Globus pallidus (tissue), 1 donor: ENCODE results near the gene RPTOR.

Source experiments
- DNase-seq: peaks from one replicate; pipeline ENCODE4 v3.0.0-alpha.2; 2015; ENCODE audit warnings: low spot score

Gene RPTOR

DNA sequence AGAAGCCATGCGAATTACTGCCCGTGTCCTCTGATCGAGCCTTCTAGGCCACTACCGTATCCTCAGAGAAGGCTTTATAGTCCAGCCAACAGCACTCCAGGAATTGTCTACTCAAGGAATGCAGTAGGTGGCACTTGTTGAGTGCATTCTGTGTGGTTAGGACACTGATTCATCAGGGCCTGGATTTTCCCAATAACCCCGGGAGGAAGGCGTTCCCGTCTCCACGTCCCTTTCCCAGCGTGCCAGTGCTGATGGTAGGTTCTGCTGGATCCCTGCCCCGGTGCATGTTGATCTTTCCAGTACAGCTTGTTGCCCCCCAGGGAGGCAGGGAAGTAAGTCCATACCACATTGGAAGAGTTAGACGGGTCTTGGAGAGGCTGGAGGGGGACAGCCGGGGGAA lies 122.2 kb downstream of the RPTOR start:
- no peak for DNase-seq

- no peak for DNase-seq
Observed at GRCh38 chr17:80667462-80668277, 123.0 kb downstream of the RPTOR start.

- no peak for DNase-seq
Observed at GRCh38 chr17:80668375-80669148, 123.9 kb downstream of the RPTOR start.

DNA sequence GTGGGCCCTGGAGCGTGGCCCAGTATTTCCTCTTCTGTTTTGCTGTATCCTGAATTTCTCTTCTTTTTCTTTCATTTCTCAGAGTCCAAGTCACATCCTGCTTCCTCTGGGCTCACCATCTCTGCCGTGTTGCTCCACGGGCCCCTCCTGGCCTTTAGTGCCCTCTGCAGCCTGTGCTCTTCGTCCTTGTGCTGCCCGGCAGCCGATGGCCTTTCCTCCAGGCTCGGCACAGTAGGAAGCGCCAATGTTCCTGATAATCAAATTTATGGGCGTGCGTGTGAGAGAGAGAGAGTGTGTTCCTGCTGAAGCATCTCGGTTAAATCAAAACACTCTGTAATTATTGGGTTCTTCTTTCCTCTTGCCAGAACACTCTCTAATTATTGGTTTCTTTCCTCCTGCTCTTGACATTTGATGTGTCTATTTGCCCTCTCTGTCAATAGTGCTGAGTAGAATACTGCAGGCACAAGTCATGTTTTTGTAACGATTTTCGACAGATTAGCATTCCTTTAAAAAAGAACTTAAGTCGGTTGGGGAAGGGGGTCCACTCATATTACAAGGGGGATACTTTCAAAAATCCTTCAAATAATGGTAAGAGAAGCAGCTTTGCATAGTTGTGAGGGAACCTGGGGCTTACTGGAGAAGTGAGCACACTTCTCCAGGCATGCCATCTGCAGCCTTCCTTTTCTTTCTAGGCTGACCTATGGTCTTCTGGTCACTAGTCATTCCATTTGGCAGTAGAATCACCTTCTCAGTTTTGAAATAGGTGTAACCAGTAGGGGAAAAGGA lies 126.6 kb downstream of the RPTOR start:
- DNase-seq: no peak

- no peak for DNase-seq
Observed at GRCh38 chr17:80671825-80672110, 127.1 kb downstream of the RPTOR start.

- DNase-seq: no peak
Observed at GRCh38 chr17:80673152-80673920, 128.7 kb downstream of the RPTOR start.

GRCh38 chr17:80675438-80676095 lies 130.9 kb downstream of the RPTOR start:
- DNase-seq: no peak

- no peak for DNase-seq
Observed at GRCh38 chr17:80676096-80676466, 131.4 kb downstream of the RPTOR start.

GRCh38 chr17:80676564-80676963 lies 131.9 kb downstream of the RPTOR start:
- DNase-seq: no peak

DNA sequence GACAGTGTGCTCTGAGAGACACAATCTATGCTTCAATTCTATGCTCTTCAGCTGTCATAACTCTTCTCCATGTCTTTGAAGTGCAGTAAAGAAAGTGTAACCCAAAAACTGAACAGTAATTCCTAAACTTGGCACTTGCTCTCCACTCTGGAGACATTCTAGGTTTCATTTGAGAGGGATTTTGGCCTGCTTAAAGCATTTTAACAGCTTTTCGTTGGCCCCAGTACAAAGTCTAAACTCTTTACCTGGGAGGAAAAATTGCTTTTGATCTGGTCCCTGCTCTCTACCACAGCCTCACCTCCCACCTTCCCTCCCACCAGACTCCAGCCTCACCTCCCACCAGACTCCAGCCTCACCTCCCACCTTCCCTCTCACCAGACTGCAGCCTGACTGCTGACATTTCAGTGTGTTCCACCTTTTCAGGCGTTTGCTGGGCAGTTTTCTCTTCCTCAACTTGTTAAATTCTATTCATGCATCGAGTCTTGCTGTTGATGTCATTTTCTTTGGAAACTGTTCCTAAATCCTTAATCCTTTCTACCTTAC lies 132.6 kb downstream of the RPTOR start:
- DNase-seq: no peak

DNA sequence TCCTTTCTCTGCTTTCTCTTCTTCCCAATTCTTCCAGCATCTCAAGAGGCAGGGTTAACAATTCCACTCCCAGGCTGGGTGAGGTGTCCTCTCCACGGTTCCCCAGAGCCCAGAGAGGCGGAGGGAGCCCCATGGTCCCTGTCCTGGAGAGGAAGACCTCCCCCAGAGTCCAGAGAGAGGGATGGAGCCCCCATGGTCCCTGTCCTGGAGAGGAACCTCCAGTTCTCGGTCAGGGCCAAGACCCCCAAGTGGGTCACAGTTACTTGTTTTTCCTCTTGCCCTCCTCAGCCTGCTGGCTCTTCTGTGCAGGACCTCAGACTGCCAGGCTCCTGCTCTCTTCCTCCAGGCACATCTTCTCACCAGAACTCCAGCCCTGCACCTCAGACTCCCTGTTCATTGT lies 135.2 kb downstream of the RPTOR start:
- DNase-seq: no peak

GRCh38 chr17:80681215-80681614 lies 136.6 kb downstream of the RPTOR start:
- no peak for DNase-seq

- DNase-seq: no peak
Observed at GRCh38 chr17:80682372-80682771, 137.7 kb downstream of the RPTOR start.

DNA sequence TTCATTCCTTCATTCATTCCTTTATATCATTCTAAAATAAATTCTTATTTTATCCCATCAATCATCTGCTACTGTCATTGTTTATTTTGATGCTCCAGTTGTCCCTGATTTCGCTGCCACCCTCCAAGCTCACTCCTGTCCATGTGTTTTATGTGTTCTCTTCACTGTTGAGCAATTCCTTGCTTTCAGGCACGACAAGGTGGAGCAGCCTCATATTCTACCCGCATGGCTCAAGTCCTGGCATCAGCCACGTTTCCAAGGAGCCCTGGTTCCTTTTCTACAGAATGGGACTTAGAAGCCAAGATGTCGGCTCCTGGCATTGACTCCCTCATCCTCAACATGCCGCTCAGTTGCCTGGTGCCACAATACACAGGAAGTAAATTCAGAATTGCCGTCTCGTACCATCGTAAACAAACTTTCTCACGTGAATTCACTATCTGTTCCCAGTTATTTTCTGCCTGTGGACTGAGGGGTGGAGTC lies 139.0 kb downstream of the RPTOR start:
- peak; percentile 57 for DNase-seq

DNA sequence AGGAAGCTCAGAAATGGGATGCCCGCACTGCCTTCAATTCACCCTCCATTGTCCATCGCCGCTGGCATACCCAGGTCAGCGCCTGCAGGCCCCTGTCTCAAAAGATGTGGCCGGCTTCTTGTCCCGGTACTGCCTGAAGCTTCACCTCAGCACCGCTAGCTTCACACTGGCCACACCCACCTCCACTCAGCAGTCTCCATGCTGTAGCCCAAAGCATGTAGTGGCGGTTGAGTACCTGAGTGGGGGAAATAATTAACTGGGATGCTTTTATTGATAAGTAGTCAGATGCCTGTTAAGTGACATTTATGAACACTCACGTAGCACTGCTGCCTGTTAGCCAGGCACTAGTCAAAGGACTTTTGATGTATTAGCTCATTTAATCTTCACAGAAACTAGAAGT lies 143.2 kb downstream of the RPTOR start:
- no peak for DNase-seq

GRCh38 chr17:80689129-80689619 lies 144.5 kb downstream of the RPTOR start:
- no peak for DNase-seq

GRCh38 chr17:80691784-80692183 lies 147.1 kb downstream of the RPTOR start:
- DNase-seq: no peak

GRCh38 chr17:80692931-80693467 lies 148.4 kb downstream of the RPTOR start:
- peak; percentile 64 for DNase-seq

GRCh38 chr17:80693511-80693910 lies 148.9 kb downstream of the RPTOR start:
- DNase-seq: no peak
